PC-9 (cell line): ENCODE results near the gene RNU6-1.

Experiments used
- EZH2 ChIP-seq: fragments of 200-600 bp; sonication (generic); IDR thresholded peaks from 2 replicates; pipeline ENCODE4 v1.8.0; 2017; ENCODE audit warnings: antibody characterized with exemption, low read depth
- TF ChIP-seq, protein P1 (sequence below): fragments of 200-600 bp; sonication (generic); conservative IDR thresholded peaks from 2 replicates; pipeline ENCODE4 v1.6.1; 2017; ENCODE audit warnings: mixed run types, antibody characterized with exemption, mild to moderate bottlenecking, moderate library complexity

DNA sequence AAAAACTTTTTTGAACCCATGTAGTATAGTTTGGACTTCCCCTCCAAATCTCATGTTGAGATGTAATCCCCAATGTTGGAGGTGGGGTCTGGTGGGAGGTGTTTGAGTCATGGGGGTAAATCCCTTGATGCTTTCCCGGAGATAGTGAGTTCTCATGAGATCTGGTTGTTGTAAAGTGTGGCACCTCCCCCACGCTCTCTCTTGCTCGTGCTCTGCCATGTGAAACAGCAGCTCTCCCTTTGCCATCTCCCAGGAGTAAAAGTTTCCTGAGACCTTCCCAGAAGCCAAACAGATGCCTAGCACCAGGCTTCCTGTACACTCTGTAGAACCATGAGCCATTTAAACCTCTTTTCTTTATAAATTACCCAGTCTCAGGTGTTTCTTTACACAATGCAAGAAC lies 16.0 kb upstream of the RNU6-1 start:
- TF ChIP-seq, protein P1, sequence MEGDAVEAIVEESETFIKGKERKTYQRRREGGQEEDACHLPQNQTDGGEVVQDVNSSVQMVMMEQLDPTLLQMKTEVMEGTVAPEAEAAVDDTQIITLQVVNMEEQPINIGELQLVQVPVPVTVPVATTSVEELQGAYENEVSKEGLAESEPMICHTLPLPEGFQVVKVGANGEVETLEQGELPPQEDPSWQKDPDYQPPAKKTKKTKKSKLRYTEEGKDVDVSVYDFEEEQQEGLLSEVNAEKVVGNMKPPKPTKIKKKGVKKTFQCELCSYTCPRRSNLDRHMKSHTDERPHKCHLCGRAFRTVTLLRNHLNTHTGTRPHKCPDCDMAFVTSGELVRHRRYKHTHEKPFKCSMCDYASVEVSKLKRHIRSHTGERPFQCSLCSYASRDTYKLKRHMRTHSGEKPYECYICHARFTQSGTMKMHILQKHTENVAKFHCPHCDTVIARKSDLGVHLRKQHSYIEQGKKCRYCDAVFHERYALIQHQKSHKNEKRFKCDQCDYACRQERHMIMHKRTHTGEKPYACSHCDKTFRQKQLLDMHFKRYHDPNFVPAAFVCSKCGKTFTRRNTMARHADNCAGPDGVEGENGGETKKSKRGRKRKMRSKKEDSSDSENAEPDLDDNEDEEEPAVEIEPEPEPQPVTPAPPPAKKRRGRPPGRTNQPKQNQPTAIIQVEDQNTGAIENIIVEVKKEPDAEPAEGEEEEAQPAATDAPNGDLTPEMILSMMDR: no peak
- TF ChIP-seq EZH2: no peak
